Endothelial cell of umbilical vein (primary cell): Measurements from ENCODE around the gene SEMA3A. TPM values are rescaled to one million over a fixed set of nuclear protein-coding genes. Genes with fewer than 3 reads are reported as not detected.
A peak's percentile ranks its signal among the peaks of the same experiment; 100 is the strongest.

Experiments
- BruUV-seq: library from RNA; stranded (reverse); fragments of 400-500 nt; replicated peaks from 2 replicates; lab custom pipeline; 2021; lab: Mats Ljungman, UMichigan
- CTCF ChIA-PET: fragments of 300-600, 350-600 bp; sonication (Branson Sonifier 250); formaldehyde crosslinking; loops from one replicate; lab custom pipeline; 2021; ENCODE audit warnings: antibody characterized with exemption, inconsistent platforms; lab: Charles Lee
- POLR2A ChIA-PET: fragments of 300-600, 350-600 bp; sonication (Branson Sonifier 250); formaldehyde crosslinking; loops from one replicate; lab custom pipeline; 2021; ENCODE audit warnings: antibody characterized with exemption, inconsistent platforms; lab: Charles Lee
- DNase-seq: peaks from one replicate; pipeline ENCODE4 v3.0.0-alpha.2; 2011; ENCODE audit warnings: low read depth, low spot score
- FAIRE-seq: peaks from 2 replicates; lab custom pipeline; 2011; peaks lifted over from hg19 to GRCh38; lab: Jason Lieb, UNC
- H2AFZ ChIP-seq: 2 replicates; pipeline ENCODE4 v1.6.0; 2012; ENCODE audit warnings: low read depth, low read length, control low read depth, inconsistent platforms
- H3K27ac ChIP-seq: 2 replicates; pipeline ENCODE4 v1.5.1; 2011; ENCODE audit warnings: low read depth, mild to moderate bottlenecking, control low read depth, low read length, moderate library complexity; ENCODE audit not compliant: insufficient read depth
- H3K27me3 ChIP-seq, 2 experiments: 2 replicates each; pipeline versions ENCODE4 v1.6.0 to v1.6.1; 2011; ENCODE audit warnings: low read length in 2 of 2, mixed read lengths in 1 of 2; ENCODE audit not compliant: control insufficient read depth in 2 of 2, insufficient read depth in 2 of 2
- H3K36me3 ChIP-seq, 2 experiments: 2 replicates in 1 of 2; 3 replicates in 1 of 2; pipeline ENCODE4 v1.5.1; 2011; ENCODE audit warnings: low read length in 2 of 2, mild to moderate bottlenecking in 1 of 2, moderate library complexity in 1 of 2; ENCODE audit not compliant: control insufficient read depth in 2 of 2, insufficient read depth in 2 of 2; ENCODE audit errors: extremely low read depth in 1 of 2
- H3K4me1 ChIP-seq: 3 replicates; pipeline ENCODE4 v1.5.1; 2011; ENCODE audit warnings: mild to moderate bottlenecking, low read length; ENCODE audit not compliant: control insufficient read depth, insufficient read depth; ENCODE audit errors: extremely low read depth
- H3K4me2 ChIP-seq: 2 replicates; pipeline ENCODE4 v1.6.1; 2011; ENCODE audit warnings: low read length, control low read depth, mixed read lengths; ENCODE audit not compliant: insufficient read depth
- H3K4me3 ChIP-seq, 3 experiments: fragments of 200-600 bp in 1 of 3; sonication (generic), shearing (Covaris generic) in 1 of 3; replicated peaks in 1 of 3; 2 replicates each; pipeline ENCODE4 v1.5.1; 2011 to 2016; ENCODE audit warnings: control low read depth in 3 of 3, low read length in 3 of 3, mild to moderate bottlenecking in 2 of 3, inconsistent platforms in 1 of 3, low read depth in 1 of 3, moderate library complexity in 1 of 3; ENCODE audit not compliant: insufficient read depth in 1 of 3
- H3K79me2 ChIP-seq: 2 replicates; pipeline ENCODE4 v1.6.0; 2012; ENCODE audit warnings: low read length, inconsistent platforms; ENCODE audit not compliant: control insufficient read depth, insufficient read depth
- H3K9ac ChIP-seq: replicated peaks from 2 replicates; pipeline ENCODE3; 2011; ENCODE audit warnings: low read length, control low read depth; ENCODE audit not compliant: insufficient read depth; ENCODE audit errors: extremely low read depth
- H3K9me1 ChIP-seq: replicated peaks from 3 replicates; pipeline ENCODE4 v1.6.0; 2011; ENCODE audit warnings: mild to moderate bottlenecking, low read length; ENCODE audit not compliant: control insufficient read depth, insufficient read depth; ENCODE audit errors: extremely low read depth
- H3K9me3 ChIP-seq: replicated peaks from 2 replicates; pipeline ENCODE4 v1.5.1; 2012; ENCODE audit warnings: low read length, inconsistent platforms; ENCODE audit not compliant: control insufficient read depth, insufficient read depth
- H4K20me1 ChIP-seq: replicated peaks from 2 replicates; pipeline ENCODE3; 2011; ENCODE audit warnings: mild to moderate bottlenecking, low read length; ENCODE audit not compliant: control insufficient read depth, insufficient read depth; ENCODE audit errors: extremely low read depth
- EZH2 ChIP-seq: IDR thresholded peaks from 2 replicates; pipeline ENCODE4 v1.6.1; 2012; ENCODE audit warnings: borderline replicate concordance, low read depth, mild to moderate bottlenecking, moderate library complexity, low read length, inconsistent platforms; ENCODE audit not compliant: severe bottlenecking
- FOS ChIP-seq: IDR thresholded peaks from 2 replicates; pipeline ENCODE4 v1.6.1; 2011; ENCODE audit warnings: mild to moderate bottlenecking, low read length, moderate library complexity, borderline replicate concordance; ENCODE audit not compliant: insufficient read depth
- GATA2 ChIP-seq: IDR thresholded peaks from 2 replicates; pipeline ENCODE4 v1.7.0; 2011; ENCODE audit warnings: low read depth, mild to moderate bottlenecking, moderate library complexity, mixed read lengths, low read length; ENCODE audit not compliant: insufficient read length, insufficient read depth
- JUN ChIP-seq: IDR thresholded peaks from 2 replicates; pipeline ENCODE4 v1.6.1; 2011; ENCODE audit warnings: borderline replicate concordance, low read depth; ENCODE audit not compliant: insufficient read length, insufficient read depth
- MAX ChIP-seq: IDR thresholded peaks from 2 replicates; pipeline ENCODE4 v1.6.1; 2011; ENCODE audit not compliant: insufficient read depth, insufficient read length
- MYC ChIP-seq: IDR thresholded peaks from one replicate; pipeline ENCODE4 v1.6.1; 2011; ENCODE audit warnings: mild to moderate bottlenecking, low read depth, low read length
- POLR2A ChIP-seq: IDR thresholded peaks from 2 replicates; pipeline ENCODE4 v1.6.1; 2012; ENCODE audit warnings: low read depth, mild to moderate bottlenecking, control low read depth, low read length
- POLR2AphosphoS5 ChIP-seq: IDR thresholded peaks from 2 replicates; pipeline ENCODE4 v1.6.1; 2012; ENCODE audit warnings: low read depth, mild to moderate bottlenecking, control low read depth, low read length, moderate library complexity; ENCODE audit not compliant: insufficient read depth
- dilution Hi-C: fragments of 300-500 bp; cut with MboI; formaldehyde crosslinking; loops from one replicate; pipeline ENCODE4 v1.15.0; 2019; ENCODE audit warnings: low sequenced_read_pairs; ENCODE audit not compliant: extremely low pct_ligation_motif_present
- intact Hi-C: fragments of 100-400 bp; cut with micrococcal nuclease; formaldehyde crosslinking; loops from one replicate; pipeline ENCODE4 v1.10.0; 2022
- polyA plus RNA-seq, 4 experiments: library from polyadenylated mRNA; depleted of rRNA in 3 of 4; stranded (reverse) in 3 of 4; unstranded in 1 of 4; fragments of >200 nt; gene quantifications; 2 replicates each; pipeline versions ENCODE4 v1.2.1 to v1.2.3, GENCODE V29; 2011 to 2012; ENCODE audit warnings: missing spikeins in 1 of 4
- total RNA-seq: library from RNA; stranded (reverse); gene quantifications from 2 replicates; pipeline ENCODE4 v1.2.3, GENCODE V29; 2021
- TF ChIP-seq, protein P1 (sequence below), 2 donors: IDR thresholded peaks; 1 replicate in 1 of 2; 2 replicates in 1 of 2; pipeline ENCODE4 v1.5.1; 2011; ENCODE audit warnings: low read length in 2 of 2, mild to moderate bottlenecking in 2 of 2, moderate library complexity in 2 of 2, control low read depth in 1 of 2, inconsistent platforms in 1 of 2, low read depth in 1 of 2; ENCODE audit not compliant: insufficient read depth in 1 of 2; ENCODE audit errors: extremely low read depth in 1 of 2

Gene SEMA3A
- total and polyA plus RNA-seq, 2 donors (not counting 3 experiments of a cell fraction or from before 2014, with no cell fraction given), result 0.68 to 1.2 TPM

- dilution Hi-C loops (no loop called here), intact Hi-C loops (no loop called here)
- no peaks in the 10 kb centered on the region for H3K4me1 ChIP-seq
- H3K27ac ChIP-seq, result no peak overlapping the region
- POLR2A ChIA-PET, result no interaction called here
- H2AFZ ChIP-seq, result no peak overlapping the region
- DNase-seq (peak; percentile 17), FAIRE-seq (no peak)
- H3K4me3 ChIP-seq, result no peak overlapping the region
- no TSS peak for BruUV-seq
- H4K20me1 ChIP-seq, result no peaks in the 10 kb centered on the region
- H3K9ac ChIP-seq, result no peak overlapping the region
- TF ChIP-seq MAX (no peak), POLR2AphosphoS5 (no peak), FOS (no peak), GATA2 (no peak), JUN (no peak), POLR2A (no peak), MYC (no peak), EZH2 (no peak)
- TF ChIP-seq, protein P1, sequence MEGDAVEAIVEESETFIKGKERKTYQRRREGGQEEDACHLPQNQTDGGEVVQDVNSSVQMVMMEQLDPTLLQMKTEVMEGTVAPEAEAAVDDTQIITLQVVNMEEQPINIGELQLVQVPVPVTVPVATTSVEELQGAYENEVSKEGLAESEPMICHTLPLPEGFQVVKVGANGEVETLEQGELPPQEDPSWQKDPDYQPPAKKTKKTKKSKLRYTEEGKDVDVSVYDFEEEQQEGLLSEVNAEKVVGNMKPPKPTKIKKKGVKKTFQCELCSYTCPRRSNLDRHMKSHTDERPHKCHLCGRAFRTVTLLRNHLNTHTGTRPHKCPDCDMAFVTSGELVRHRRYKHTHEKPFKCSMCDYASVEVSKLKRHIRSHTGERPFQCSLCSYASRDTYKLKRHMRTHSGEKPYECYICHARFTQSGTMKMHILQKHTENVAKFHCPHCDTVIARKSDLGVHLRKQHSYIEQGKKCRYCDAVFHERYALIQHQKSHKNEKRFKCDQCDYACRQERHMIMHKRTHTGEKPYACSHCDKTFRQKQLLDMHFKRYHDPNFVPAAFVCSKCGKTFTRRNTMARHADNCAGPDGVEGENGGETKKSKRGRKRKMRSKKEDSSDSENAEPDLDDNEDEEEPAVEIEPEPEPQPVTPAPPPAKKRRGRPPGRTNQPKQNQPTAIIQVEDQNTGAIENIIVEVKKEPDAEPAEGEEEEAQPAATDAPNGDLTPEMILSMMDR (IDR thresholded peaks at IDR 0.05; ENCODE audit: extremely low read depth in 1 of 2, insufficient read depth in 1 of 2, low read depth in 1 of 2, low read length in 2 of 2), result no peak
- CTCF ChIA-PET, result interaction anchor here (1.1 kb wide), 1 partner anchor 11 kb away, joined by 3 read pairs; no protein-coding TSS in a partner anchor
- H3K4me2 ChIP-seq, result no peak overlapping the region
- H3K9me3 ChIP-seq, result no peaks in the 10 kb centered on the region
- no peaks in the 10 kb centered on the region for H3K9me1 ChIP-seq
- no peaks in the 10 kb centered on the region for H3K27me3 ChIP-seq
- no peaks in the 10 kb centered on the region for H3K36me3 ChIP-seq
- H3K79me2 ChIP-seq, result no peaks in the 10 kb centered on the region
These were observed 16.7 kb downstream of the SEMA3A start for GRCh38 chr7:84177758-84178412.
